ENCODE results near the gene NVL.
"Not testable (repeated sequence)": the region's sequence is repeated elsewhere in the genome, so short reads cannot be mapped to it uniquely, and the experiment has no call there.

The NVL gene

DNA sequence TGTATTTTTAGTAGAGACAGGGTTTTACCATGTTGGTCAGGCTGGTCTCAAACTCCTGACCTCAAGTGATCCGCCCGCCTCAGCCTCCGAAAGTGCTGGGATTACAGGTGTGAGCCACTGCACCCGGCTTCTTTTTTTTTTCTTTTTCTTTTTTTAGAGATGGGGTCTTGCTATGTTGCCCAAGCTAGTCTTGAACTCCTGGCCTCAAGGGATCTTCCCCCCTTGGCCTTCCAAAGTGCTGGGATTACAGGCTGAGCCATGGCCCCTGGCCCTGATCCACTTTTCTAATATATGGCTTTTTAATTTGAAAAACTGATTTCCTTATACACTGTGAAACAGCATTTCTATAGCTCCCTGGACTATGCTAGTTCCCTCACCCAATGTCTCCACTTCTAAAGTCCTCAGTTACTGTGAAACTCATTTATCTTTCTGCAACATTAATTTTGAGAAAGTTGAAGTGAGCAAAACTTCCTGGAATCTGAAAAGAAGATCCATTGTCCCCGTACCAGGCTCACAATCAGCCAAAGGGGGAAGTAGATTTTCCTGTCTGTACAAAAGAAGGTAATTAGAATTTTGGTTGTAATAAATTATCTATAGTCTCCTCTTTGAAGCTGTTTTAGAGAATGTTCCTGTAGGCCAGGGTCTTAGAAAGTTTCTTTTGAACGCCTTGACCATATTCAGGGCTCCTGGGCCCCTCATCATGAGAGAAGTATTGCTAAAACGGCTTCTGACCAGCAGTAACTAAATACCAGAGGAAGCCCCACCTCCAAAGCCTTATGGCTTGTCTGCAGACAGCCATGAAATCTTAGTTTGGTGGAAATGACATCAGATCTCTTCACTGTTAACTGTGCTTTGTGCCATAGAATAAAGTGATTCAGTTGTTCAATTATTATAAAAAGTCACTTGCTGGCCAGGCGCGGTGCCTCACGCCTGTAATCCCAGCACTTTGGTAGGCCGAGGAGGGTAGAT, 112.0 kb downstream of the NVL start:
- DNase-seq: no peak
- no peak for TF ChIP-seq POLR2A (IDR thresholded peaks at IDR 0.05; ENCODE audit: low read length)
- no peak for TF ChIP-seq GATA1 (IDR thresholded peaks at IDR 0.05; ENCODE audit: low read depth, low read length)

DNA sequence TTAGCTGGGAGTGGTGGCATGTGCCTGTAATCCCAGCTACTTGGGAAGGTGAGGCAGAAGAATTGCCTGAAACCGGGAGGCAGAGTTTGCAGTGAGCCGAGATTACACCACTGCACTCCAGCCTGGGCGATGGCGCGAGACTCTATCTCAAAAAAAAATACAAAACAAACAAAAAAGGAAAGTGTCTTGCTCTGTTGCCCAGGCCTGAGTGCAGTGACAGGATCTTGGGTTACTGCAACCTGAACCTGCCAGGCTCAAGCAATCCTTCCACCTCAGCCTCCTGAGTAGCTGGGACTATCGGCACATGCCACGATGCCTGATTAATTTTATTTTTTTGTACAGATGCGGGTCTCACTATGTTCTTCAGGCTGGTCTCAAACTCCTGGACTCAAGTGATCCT, 113.6 kb downstream of the NVL start:
- TF ChIP-seq POLR2A (IDR thresholded peaks at IDR 0.05; ENCODE audit: low read length) (no peak), GATA1 (IDR thresholded peaks at IDR 0.05; ENCODE audit: low read depth, low read length) (no peak)
- DNase-seq: no peak

DNA sequence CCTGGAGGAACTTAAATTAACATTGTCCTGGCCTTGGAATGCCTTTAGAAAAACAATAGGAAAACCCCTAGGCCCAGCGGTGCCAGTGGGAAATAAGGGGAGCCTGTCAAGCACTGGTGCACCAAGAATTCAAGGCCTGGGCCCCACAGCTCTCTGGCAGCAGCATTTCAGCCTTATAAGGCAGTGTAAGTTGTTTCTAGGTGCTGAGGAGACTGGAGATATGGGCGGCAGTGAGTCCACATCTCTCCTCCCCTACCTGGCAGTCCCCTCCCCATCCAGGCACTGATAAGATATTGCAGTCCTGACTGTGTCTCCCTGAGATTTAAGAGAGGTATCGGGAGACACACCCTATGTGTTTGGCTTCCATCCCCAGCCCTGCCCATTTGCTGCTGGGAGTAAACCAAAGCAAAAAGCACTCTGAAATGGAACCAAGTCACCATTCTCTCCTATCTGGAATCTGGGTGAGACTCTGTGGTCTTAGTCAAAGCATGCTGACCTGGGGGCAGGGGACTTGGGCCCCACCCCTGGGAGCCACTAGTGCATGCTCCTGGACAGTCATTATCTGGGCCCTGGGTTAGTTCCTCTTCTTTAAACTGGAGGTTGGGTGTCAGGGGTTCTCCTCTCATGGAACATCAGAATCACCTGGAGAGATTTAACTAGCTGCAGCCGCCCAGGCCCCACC, 116.4 kb downstream of the NVL start:
- DNase-seq: peak; percentile 12 to 15
- TF ChIP-seq GATA1 (IDR thresholded peaks at IDR 0.05; ENCODE audit: low read depth, low read length): no peak

DNA sequence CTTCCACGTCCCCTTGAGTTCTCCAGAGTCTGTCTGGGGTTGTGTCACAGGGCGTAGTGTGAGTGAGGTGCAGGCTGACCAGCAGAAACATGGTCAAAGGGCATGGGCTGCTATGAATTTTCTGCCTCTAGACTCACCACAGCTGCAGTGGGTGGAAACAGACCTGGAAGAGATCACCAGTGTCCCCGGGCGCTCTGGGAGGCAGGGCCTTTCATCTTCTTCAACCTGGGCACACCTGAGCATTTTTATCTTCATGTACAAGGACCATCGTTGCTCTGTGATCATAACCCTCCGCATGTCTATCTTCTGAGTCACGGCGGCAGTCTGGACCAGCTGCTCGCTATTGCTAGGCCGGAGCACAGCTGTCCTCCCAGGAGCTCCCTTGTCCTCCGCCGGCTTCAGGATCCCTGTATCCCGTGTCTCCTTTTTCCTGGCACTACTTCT, 117.3 kb downstream of the NVL start:
- DNase-seq: no peak
- TF ChIP-seq POLR2A (IDR thresholded peaks at IDR 0.05; ENCODE audit: low read length): no peak
- TF ChIP-seq GATA1 (IDR thresholded peaks at IDR 0.05; ENCODE audit: low read depth, low read length): no peak

DNA sequence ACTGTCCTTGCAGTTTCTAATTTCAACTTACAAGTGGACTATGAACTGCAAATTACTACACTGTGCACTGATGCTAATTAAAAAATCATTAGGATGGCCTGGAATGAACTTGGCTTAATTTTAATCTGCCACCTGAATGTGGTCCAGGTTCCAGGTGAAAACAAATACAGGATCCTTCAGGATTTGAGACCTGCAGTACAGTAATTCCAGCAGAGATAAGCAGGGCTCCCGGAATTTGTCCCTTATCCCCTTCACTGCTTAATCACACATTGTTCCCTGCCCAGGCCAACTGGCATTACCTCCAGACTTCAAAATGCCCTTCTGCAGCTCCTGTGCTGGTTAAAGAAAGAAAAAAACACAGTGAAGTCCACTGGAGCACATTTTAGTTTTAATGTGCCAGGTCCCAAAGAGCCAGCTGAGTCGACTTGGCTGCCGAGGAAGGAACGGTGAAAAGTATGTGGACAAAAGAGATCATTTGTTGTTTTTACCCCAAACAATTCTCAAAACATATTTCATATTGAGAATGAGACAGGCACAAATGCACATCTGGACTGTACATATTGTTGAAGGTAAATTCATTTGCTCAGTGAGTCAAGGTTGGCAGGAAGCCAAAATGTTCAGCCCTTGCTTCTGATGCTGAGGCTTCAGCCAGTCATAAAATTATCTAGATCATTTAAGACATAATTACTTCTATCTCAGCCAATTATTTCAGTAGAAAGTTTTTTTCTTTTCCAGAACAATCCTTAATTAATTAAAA, 118.6 kb downstream of the NVL start:
- TF ChIP-seq GATA1 (IDR thresholded peaks at IDR 0.05; ENCODE audit: low read depth, low read length) (no peak), POLR2A (IDR thresholded peaks at IDR 0.05; ENCODE audit: low read length) (no peak)
- DNase-seq: peak; percentile 54 to 73

DNA sequence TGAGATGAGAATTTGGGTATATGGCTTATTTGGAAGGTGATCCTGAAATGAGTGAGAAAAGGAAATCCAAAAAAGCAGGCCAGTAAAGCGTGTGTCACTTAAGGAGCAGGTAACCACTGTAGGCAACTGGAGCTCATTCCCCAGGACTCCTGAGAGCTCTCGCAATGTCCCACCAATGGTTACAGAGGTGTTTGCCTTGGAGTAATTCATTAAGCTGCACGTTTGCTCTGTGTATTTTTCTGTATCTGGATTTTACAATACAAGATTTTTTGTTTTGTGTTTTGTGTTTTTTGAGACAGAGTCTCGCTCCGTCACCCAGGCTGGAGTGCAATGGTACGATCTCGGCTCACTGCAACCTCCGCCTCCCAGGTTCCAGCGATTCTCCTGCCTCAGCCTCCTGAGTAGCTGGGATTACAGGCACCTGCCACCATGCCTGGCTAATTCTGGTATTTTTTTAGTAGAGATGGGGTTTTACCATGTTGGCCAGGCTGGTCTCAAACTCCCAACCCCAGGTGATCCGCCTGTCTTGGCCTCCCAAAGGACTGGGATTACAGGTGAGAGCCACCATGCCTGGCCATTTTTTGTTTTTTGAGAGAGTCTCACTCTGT, 123.9 kb downstream of the NVL start:
- DNase-seq: not testable (repeated sequence)

DNA sequence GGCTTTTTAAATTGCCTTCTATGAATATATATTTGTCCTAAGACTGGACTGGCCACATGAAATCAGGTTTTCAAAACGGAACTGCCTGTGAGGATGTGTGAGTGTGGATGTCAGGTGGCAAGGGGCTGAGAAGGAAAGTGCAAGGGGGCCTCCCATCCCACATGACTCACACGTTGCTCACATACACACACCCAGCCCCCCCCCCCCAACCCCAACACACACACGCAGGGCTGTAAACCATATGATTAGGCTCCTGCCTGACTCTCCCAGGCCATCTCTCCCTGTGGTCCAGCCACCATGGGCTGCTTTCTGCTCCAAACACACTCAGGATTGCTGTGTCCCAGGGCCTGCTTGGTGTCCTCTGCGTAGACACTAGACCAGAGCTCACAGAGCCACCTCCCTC, 124.5 kb downstream of the NVL start:
- TF ChIP-seq GATA1 (IDR thresholded peaks at IDR 0.05; ENCODE audit: low read depth, low read length): no peak
- TF ChIP-seq POLR2A (IDR thresholded peaks at IDR 0.05; ENCODE audit: low read length): no peak
- peak; percentile 56 to 75 for DNase-seq

GRCh38 chr1:224203243-224204016, 126.5 kb downstream of the NVL start:
- no peak for TF ChIP-seq GATA1 (IDR thresholded peaks at IDR 0.05; ENCODE audit: low read depth, low read length)
- no peak for TF ChIP-seq POLR2A (IDR thresholded peaks at IDR 0.05; ENCODE audit: low read length)

GRCh38 chr1:224201853-224202252, 128.1 kb downstream of the NVL start:
- no peak for TF ChIP-seq GATA1 (IDR thresholded peaks at IDR 0.05; ENCODE audit: low read depth, low read length)
- TF ChIP-seq POLR2A (IDR thresholded peaks at IDR 0.05; ENCODE audit: low read length): no peak

More at GRCh38 chr1:224203243-224204016, 126.5 kb downstream of the NVL start:
- DNase-seq: no peak

GRCh38 chr1:224201383-224201782, 128.6 kb downstream of the NVL start:
- no peak for DNase-seq
- TF ChIP-seq POLR2A (IDR thresholded peaks at IDR 0.05; ENCODE audit: low read length) (no peak), GATA1 (IDR thresholded peaks at IDR 0.05; ENCODE audit: low read depth, low read length) (no peak)

More at GRCh38 chr1:224201853-224202252, 128.1 kb downstream of the NVL start:
- no peak for DNase-seq

- no peak for DNase-seq
- TF ChIP-seq POLR2A (IDR thresholded peaks at IDR 0.05; ENCODE audit: low read length): no peak
- TF ChIP-seq GATA1 (IDR thresholded peaks at IDR 0.05; ENCODE audit: low read depth, low read length): no peak
These were observed 130.3 kb downstream of the NVL start for GRCh38 chr1:224199679-224200078.

DNA sequence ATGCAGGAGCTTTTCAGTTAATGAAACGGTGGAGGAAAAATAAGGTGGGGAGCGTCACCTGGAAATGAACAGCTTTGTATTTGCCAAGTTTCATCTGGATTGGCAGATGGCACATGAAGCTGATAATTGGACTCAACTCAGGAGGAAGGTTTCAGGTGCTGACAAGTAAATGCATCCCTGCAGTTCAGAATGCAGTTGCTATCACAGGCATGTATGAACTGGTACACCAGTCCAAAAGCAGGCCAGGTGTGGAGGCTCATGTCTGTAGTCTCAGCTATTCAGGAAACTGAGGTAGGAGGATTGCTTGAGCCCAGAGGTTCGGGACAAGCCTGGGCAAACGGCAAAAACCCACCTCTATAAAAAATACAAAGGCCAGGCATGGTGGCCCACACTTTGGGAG, 131.4 kb downstream of the NVL start:
- TF ChIP-seq POLR2A (IDR thresholded peaks at IDR 0.05; ENCODE audit: low read length): no peak
- no peak for TF ChIP-seq GATA1 (IDR thresholded peaks at IDR 0.05; ENCODE audit: low read depth, low read length)
- no peak for DNase-seq
